ENCODE data around the gene MAP7. TPM values are rescaled to one million over a fixed set of nuclear protein-coding genes. Genes with fewer than 3 reads are reported as not detected.

Gene MAP7
- total and polyA plus RNA-seq, 2 of the 13 experiments (the other 11 are each of a cell fraction or from before 2014, with no cell fraction given): 0.04 TPM; not detected in 1

GRCh38 chr6:136337121-136337520 is 213.1 kb downstream of the MAP7 start:
- no peak overlapping the region for H3K27ac ChIP-seq (ENCODE audit: extremely low read length, insufficient read depth, low read length)
- ATAC-seq (no peak), FAIRE-seq (no peak), DNase-seq (ENCODE audit: low spot score) (no peak)
- peaks cover 2 to 21% of the 10 kb centered on the region in 2 experiments; a peak in 3 of 5 replicates for H3K27me3 ChIP-seq (ENCODE audit: control insufficient read depth in 1 of 2, insufficient read depth in 2 of 2, low read length in 2 of 2)
- WGBS (ENCODE audit: low lambda C conversion rate): 32% methylated on average over 3 of the region's 3 CpGs
- intact Hi-C loops (cut with micrococcal nuclease; ENCODE audit: unreplicated experiment) (no loop called here), in situ Hi-C loops (cut with HindIII; ENCODE audit: extremely low pct_ligation_motif_present, low pct_unique_long_range_greater_than_20kb) (no loop called here)
- no peaks in the 10 kb centered on the region for H3K36me3 ChIP-seq (replicated peaks in 1 of 2; ENCODE audit: control insufficient read depth in 1 of 2, insufficient read depth in 2 of 2, low read length in 2 of 2)
- H4K20me1 ChIP-seq (ENCODE audit: insufficient read depth, low read length): no peaks in the 10 kb centered on the region
- ChIA-PET CTCF (ENCODE audit: low intra/inter-chr PET ratio, low total read pairs) (no interaction called here), POLR2A (no interaction called here)
- H3K4me1 ChIP-seq (ENCODE audit: insufficient read depth, low read length): 0 out of 2 replicates have a peak, but pooled peaks cover 6% of the 10 kb centered on the region
- no peak for TF ChIP-seq NR2F2 (IDR thresholded peaks at IDR 0.05; ENCODE audit: borderline replicate concordance, low read depth)
- TF ChIP-seq NAIF1 (CRISPR knock-in tag; IDR thresholded peaks at IDR 0.05; ENCODE audit: borderline replicate concordance): no peak
- no peak for TF ChIP-seq GMEB2 (CRISPR knock-in tag; IDR thresholded peaks at IDR 0.05; ENCODE audit: low read depth)
- TF ChIP-seq GRHL1 (CRISPR knock-in tag; conservative IDR thresholded peaks at IDR 0.05): no peak
- TF ChIP-seq PHF21A (CRISPR knock-in tag; IDR thresholded peaks at IDR 0.05): no peak
- TF ChIP-seq RORA (CRISPR knock-in tag; IDR thresholded peaks at IDR 0.05): no peak
- TF ChIP-seq ZNF710 (CRISPR knock-in tag; IDR thresholded peaks at IDR 0.05; ENCODE audit: borderline replicate concordance): no peak
- TF ChIP-seq ZNF577 (CRISPR knock-in tag; IDR thresholded peaks at IDR 0.05; ENCODE audit: borderline replicate concordance, low read depth): no peak
- TF ChIP-seq ZNF367 (CRISPR knock-in tag; IDR thresholded peaks at IDR 0.05; ENCODE audit: borderline replicate concordance): no peak
- no peak for TF ChIP-seq KLF13 (CRISPR knock-in tag; IDR thresholded peaks at IDR 0.05)
- no peak for TF ChIP-seq ZNF20 (CRISPR knock-in tag; IDR thresholded peaks at IDR 0.05)
- no peak for TF ChIP-seq SRF (IDR thresholded peaks at IDR 0.05; ENCODE audit: low read depth, low read length)
- no peak for TF ChIP-seq FOXJ3 (CRISPR knock-in tag; IDR thresholded peaks at IDR 0.05; ENCODE audit: borderline replicate concordance)
- no peak for TF ChIP-seq ZNF12 (CRISPR knock-in tag; IDR thresholded peaks at IDR 0.05)
- no peak for TF ChIP-seq ZNF264 (CRISPR knock-in tag; IDR thresholded peaks at IDR 0.05)
- H3K79me2 ChIP-seq (ENCODE audit: insufficient read depth, low read length): no peaks in the 10 kb centered on the region
- no peak overlapping the region for H2AFZ ChIP-seq (ENCODE audit: low read length)
- no peak overlapping the region for H3K4me2 ChIP-seq (ENCODE audit: low read depth, low read length)
- no peaks in the 10 kb centered on the region for H3K9me3 ChIP-seq (ENCODE audit: low read length)
- H3K9ac ChIP-seq (ENCODE audit: insufficient read depth, low read depth, low read length): no peak overlapping the region
- BruUV-seq (replicated peaks): no TSS peak
- no peak overlapping the region for H3K4me3 ChIP-seq (replicated peaks in 1 of 3; ENCODE audit: insufficient read depth in 1 of 3, low read depth in 2 of 3, low read length in 3 of 3)

Data from HepG2 (cell line).